Heart right ventricle (tissue), 16 donors: ENCODE results near the gene ANKRD33. TPM values are rescaled to one million over a fixed set of nuclear protein-coding genes. Genes with fewer than 3 reads are reported as not detected.

Experiments
- ATAC-seq, 8 donors: fragments of 200-7000 bp; cut with Tn5 transposase; one replicate each; pipeline ENCODE4 v1.9.1; 2020; ENCODE audit warnings: mild to moderate bottlenecking in 8 of 8, moderate library complexity in 8 of 8, moderate number of reproducible peaks in 1 of 8
- DNase-seq, 2 donors: peaks; one replicate each; pipeline ENCODE4 v3.0.0-alpha.2; 2020
- H3K27ac ChIP-seq, 10 donors: fragments of 200-600 bp; sonication (generic) in 2 of 10; one replicate each; pipeline versions ENCODE4 v1.5.0 to v1.8.0; 2020 to 2022; ENCODE audit warnings: mild to moderate bottlenecking in 3 of 10
- H3K27me3 ChIP-seq, 7 donors: fragments of 200-600 bp; one replicate each; pipeline ENCODE4 v1.8.0; 2021 to 2022; ENCODE audit warnings: mild to moderate bottlenecking in 2 of 7
- H3K36me3 ChIP-seq, 9 donors: fragments of 200-600 bp; sonication (generic) in 1 of 9; one replicate each; pipeline versions ENCODE4 v1.5.0 to v1.8.0; 2020 to 2022; ENCODE audit warnings: mild to moderate bottlenecking in 2 of 9
- H3K4me1 ChIP-seq, 9 donors: fragments of 200-600 bp; sonication (generic) in 1 of 9; one replicate each; pipeline versions ENCODE4 v1.5.0 to v1.8.0; 2020 to 2022; ENCODE audit warnings: mild to moderate bottlenecking in 4 of 9
- H3K4me3 ChIP-seq, 10 donors: fragments of 200-600 bp; sonication (generic) in 2 of 10; one replicate each; pipeline versions ENCODE4 v1.5.0 to v1.8.0; 2020 to 2022; ENCODE audit warnings: mild to moderate bottlenecking in 7 of 10, moderate library complexity in 2 of 10
- H3K9me3 ChIP-seq, 11 donors: fragments of 200-600 bp in 10 of 11; sonication (generic) in 2 of 11; one replicate each; pipeline versions ENCODE4 v1.5.0 to v1.8.0; 2013 to 2022; ENCODE audit warnings: mild to moderate bottlenecking in 2 of 11, control low read depth in 1 of 11, moderate library complexity in 1 of 11
- CTCF ChIP-seq, 9 donors: fragments of 200-600 bp; sonication (generic) in 2 of 9; IDR thresholded peaks; one replicate each; pipeline versions ENCODE4 v1.5.0 to v1.8.0; 2021 to 2022; ENCODE audit warnings: antibody characterized with exemption in 9 of 9, mild to moderate bottlenecking in 5 of 9, moderate library complexity in 1 of 9
- WGBS, 2 donors: extraction: QIAGEN DNeasy Blood & Tissue Kit; methylation state at CpG; one replicate each; pipeline ENCODE4 v1.1.7; 2013; ENCODE audit warnings: inconsistent platforms in 1 of 2; 5-methylcytosine and 5-hydroxymethylcytosine counted together
- intact Hi-C, 10 donors: fragments of 100-400 bp; cut with DNase I; formaldehyde crosslinking; loops; one replicate each; pipeline versions ENCODE4 v1.11.1 to v1.14.2; 2022
- polyA plus RNA-seq, 2 donors: library from polyadenylated mRNA; stranded (reverse); fragments of 200-250 nt; gene quantifications; one replicate each; pipeline ENCODE4 v1.2.3, GENCODE V29; 2013
- total RNA-seq, 10 donors: library from RNA; stranded (reverse); fragmentation: NEBNext Ultra II Directional in 3 of 10; extraction: Animal tissue kit (Norgen Biotek cat#: 25700) in 3 of 10; gene quantifications; one replicate each; pipeline versions ENCODE4 v1.2.1 to v1.2.4, GENCODE V29; 2021 to 2023
- donor health status: Arrhythmogenic right ventricular cardiomyopathy.
- donor health status: ischemic (EF 13 %, LVEDD 7.1; RV severe dilation, severe dysfunction).
- donor health status: healthy with polysubstance abuse.
- donor health status: DM: no; HTN: yes; CAD: no.
- donor health status: DM: no; HTN: no; CAD: no.
- donor health status: ischemic (EF 25% LVEDD 6.9; RV normal size, moderate dysfunction).
- donor health status: ischemic (EF 25% LVEDD 5.7; RV mildly dilated, moderate dysfunction).
- donor health status: healthy.
- donor health status: DM: yes; HTN: yes; CAD: no.
- donor health status: Ischemic cardiomyopathy.
- donor health status: ischemic (EF 35%, LVEDD 5.7; RV mildly dilated, moderate dysfunction).
- donor health status: nonischemic (EF 11% LVEDD 7.7; RV severe dilation, severe dysfunction).
- donor health status: DM: yes; HTN: yes; CAD: no.
- donor health status: PGD.
- donor health status: ischemic (EF 29% LVEDD 5.4; RV normal size, mild dysfunction).
- donor health status: nonischemic (EF 23%, LVEDD 6.1; RV moderate dilation, normal function).

Gene ANKRD33
- total and polyA plus RNA-seq, 12 donors = 0.01 TPM; not detected in 11

GRCh38 chr12:51926064-51926632, 38.2 kb downstream of the ANKRD33 start:
- intact Hi-C loops = loop anchor here in 4 of 10 donors (5.0 to 10.0 kb wide), 3 partner anchors 34 to 56 kb away; no protein-coding TSS in a partner anchor
- ATAC-seq = peak in 7 of 8 donors; percentile 15 to 50 (median 43)
- H3K27me3 ChIP-seq = no peaks in the 10 kb centered on the region
- H3K27ac ChIP-seq = peak overlapping the region in 9 of 10 donors; percentile 55 to 85 (median 77)
- H3K36me3 ChIP-seq = peaks cover 0 to 7% (median 0%) of the 10 kb centered on the region in 9 donors
- DNase-seq = no peak
- no peaks in the 10 kb centered on the region for H3K9me3 ChIP-seq
- 45 to 51% methylated on average over 8 of the region's 8 CpGs for WGBS, 2 donors
- TF ChIP-seq CTCF (IDR thresholded peaks at IDR 0.05) = no peak
- peaks cover 10 to 56% (median 48%) of the 10 kb centered on the region in 9 donors for H3K4me1 ChIP-seq
- H3K4me3 ChIP-seq = no peak overlapping the region

- peak in 6 of 9 donors; percentile 27 to 54 (median 31) for TF ChIP-seq CTCF (IDR thresholded peaks at IDR 0.05)
- Histone ChIP-seq H3K4me1 (peaks cover 10 to 54% (median 52%) of the 10 kb centered on the region in 9 donors), H3K27me3 (no peaks in the 10 kb centered on the region), H3K9me3 (no peaks in the 10 kb centered on the region), H3K27ac (peak overlapping the region in 9 of 10 donors; percentile 55 to 85 (median 77)), H3K4me3 (no peak overlapping the region), H3K36me3 (peaks cover 0 to 1% (median 0%) of the 10 kb centered on the region in 9 donors)
- DNase-seq (no peak), ATAC-seq (no peak)
- intact Hi-C loops = loop anchor here in 4 of 10 donors (5.0 to 10.0 kb wide), 3 partner anchors 34 to 56 kb away; no protein-coding TSS in a partner anchor
- 96 to 97% methylated on average over 2 of the region's 2 CpGs for WGBS, 2 donors
Measured at GRCh38 chr12:51926718-51927117, 38.8 kb downstream of the ANKRD33 start.

GRCh38 chr12:51932218-51933076, 44.5 kb downstream of the ANKRD33 start:
- intact Hi-C loops = no loop called here
- no peak overlapping the region for H3K27ac ChIP-seq
- H3K27me3 ChIP-seq = no peaks in the 10 kb centered on the region
- no peak for TF ChIP-seq CTCF (IDR thresholded peaks at IDR 0.05)
- peaks cover 0 to 12% (median 0%) of the 10 kb centered on the region in 9 donors for H3K4me1 ChIP-seq
- no peaks in the 10 kb centered on the region for H3K36me3 ChIP-seq
- no peak overlapping the region for H3K4me3 ChIP-seq
- H3K9me3 ChIP-seq = no peaks in the 10 kb centered on the region
- ATAC-seq (peak in 1 of 8 donors; percentile 55), DNase-seq (no peak)
- 53 to 59% methylated on average over 5 of the region's 5 CpGs for WGBS, 2 donors

GRCh38 chr12:51934080-51934479, 46.2 kb downstream of the ANKRD33 start:
- no peak overlapping the region for H3K4me3 ChIP-seq
- no peak for DNase-seq
- H3K4me1 ChIP-seq = peaks cover 0 to 12% (median 0%) of the 10 kb centered on the region in 9 donors
- ATAC-seq = no peak
- intact Hi-C loops = no loop called here
- H3K27ac ChIP-seq = no peak overlapping the region
- no peaks in the 10 kb centered on the region for H3K9me3 ChIP-seq
- no peaks in the 10 kb centered on the region for H3K27me3 ChIP-seq
- 96 to 97% methylated on average over 4 of the region's 4 CpGs for WGBS, 2 donors
- TF ChIP-seq CTCF (IDR thresholded peaks at IDR 0.05) = no peak
- no peaks in the 10 kb centered on the region for H3K36me3 ChIP-seq
